OCI-LY3 (cell line): ENCODE data around the gene COX17.

ENCODE experiments used
- H2AFZ ChIP-seq: fragments of 200-600, 300-600 bp; shearing (Covaris generic); 2 replicates; pipeline ENCODE4 v1.6.0; 2014; ENCODE audit warnings: antibody characterized with exemption, low read depth, low read length
- H3K27ac ChIP-seq: fragments of 200-600, 300-600 bp; sonication (generic); 2 replicates; pipeline ENCODE4 v1.5.1; 2014; ENCODE audit warnings: mild to moderate bottlenecking, low read length, moderate library complexity, mixed read lengths
- H3K27me3 ChIP-seq: fragments of 200-600, 300-600 bp; sonication (generic); 2 replicates; pipeline ENCODE4 v1.6.1; 2014; ENCODE audit warnings: low read depth, low read length, mixed read lengths
- H3K36me3 ChIP-seq: fragments of 200-600, 300-600 bp; sonication (generic); replicated peaks from 2 replicates; pipeline ENCODE3; 2014; ENCODE audit warnings: low read depth, low read length, mixed read lengths
- H3K4me1 ChIP-seq: fragments of 300-600, 200-600 bp; sonication (generic); 2 replicates; pipeline ENCODE4 v1.6.1; 2014; ENCODE audit warnings: low read length, mixed read lengths
- H3K4me2 ChIP-seq: fragments of 200-600, 300-600 bp; sonication (generic); 2 replicates; pipeline ENCODE4 v1.6.1; 2014; ENCODE audit warnings: low read length, mixed read lengths
- H3K4me3 ChIP-seq: fragments of 300-600, 200-600 bp; sonication (generic); 2 replicates; pipeline ENCODE4 v1.5.1; 2014; ENCODE audit warnings: antibody characterized with exemption, mild to moderate bottlenecking, low read length, moderate library complexity
- H3K79me2 ChIP-seq: fragments of 300-600, 200-600 bp; shearing (Covaris generic); 2 replicates; pipeline ENCODE4 v1.6.1; 2014; ENCODE audit warnings: mild to moderate bottlenecking, low read length, mixed read lengths
- H3K9ac ChIP-seq: fragments of 300-600, 200-600 bp; shearing (Covaris generic); 2 replicates; pipeline ENCODE4 v1.6.0; 2014; ENCODE audit warnings: mild to moderate bottlenecking, low read length, moderate library complexity
- H3K9me3 ChIP-seq: fragments of 200-600, 300-600 bp; shearing (Covaris generic); 2 replicates; pipeline ENCODE4 v1.6.1; 2014; ENCODE audit warnings: low read length, mixed read lengths; ENCODE audit not compliant: insufficient read depth
- H4K20me1 ChIP-seq: fragments of 200-600, 300-600 bp; sonication (generic); 2 replicates; pipeline ENCODE4 v1.6.1; 2016; ENCODE audit warnings: low read length, mixed read lengths; ENCODE audit not compliant: insufficient read depth
- CTCF ChIP-seq: fragments of 200-600, 300-600 bp; sonication (generic); IDR thresholded peaks from 2 replicates; pipeline ENCODE4 v1.5.1; 2014; ENCODE audit warnings: antibody characterized with exemption, low read length, low read depth
- EZH2phosphoT487 ChIP-seq: fragments of 200-600 bp; shearing (Covaris generic); IDR thresholded peaks from 2 replicates; pipeline ENCODE4 v1.6.1; 2018; ENCODE audit warnings: antibody characterized with exemption, mixed run types, low read depth

Gene COX17

DNA sequence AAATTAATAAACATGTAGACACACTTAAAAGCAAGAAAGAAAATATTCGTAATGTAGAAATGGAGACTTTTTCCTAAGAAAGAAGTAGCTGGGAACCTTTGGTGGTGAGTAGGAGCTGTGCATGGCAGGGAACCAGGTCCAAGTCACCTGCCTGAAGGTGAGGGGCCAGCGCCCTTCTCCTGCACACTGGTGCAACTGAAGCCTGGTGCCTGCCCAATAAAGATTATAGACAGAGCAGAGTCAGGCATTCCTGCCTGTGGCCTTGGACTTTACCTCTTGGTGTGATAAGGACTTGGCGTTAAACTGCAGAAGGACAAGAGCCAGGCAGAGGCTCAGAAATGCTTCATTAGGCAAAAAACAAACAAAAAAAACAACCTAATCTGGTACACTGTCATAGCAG is 39.8 kb upstream of the COX17 start:
- Histone ChIP-seq H3K4me1 (peaks cover 14% of the 10 kb centered on the region), H2AFZ (no peak overlapping the region), H3K27ac (no peak overlapping the region), H3K79me2 (no peaks in the 10 kb centered on the region), H3K4me3 (no peak overlapping the region), H3K27me3 (no peaks in the 10 kb centered on the region), H3K36me3 (peaks cover 7% of the 10 kb centered on the region), H4K20me1 (no peaks in the 10 kb centered on the region), H3K9ac (no peak overlapping the region), H3K9me3 (no peaks in the 10 kb centered on the region), H3K4me2 (no peak overlapping the region)
- TF ChIP-seq EZH2phosphoT487 (no peak), CTCF (no peak)

DNA sequence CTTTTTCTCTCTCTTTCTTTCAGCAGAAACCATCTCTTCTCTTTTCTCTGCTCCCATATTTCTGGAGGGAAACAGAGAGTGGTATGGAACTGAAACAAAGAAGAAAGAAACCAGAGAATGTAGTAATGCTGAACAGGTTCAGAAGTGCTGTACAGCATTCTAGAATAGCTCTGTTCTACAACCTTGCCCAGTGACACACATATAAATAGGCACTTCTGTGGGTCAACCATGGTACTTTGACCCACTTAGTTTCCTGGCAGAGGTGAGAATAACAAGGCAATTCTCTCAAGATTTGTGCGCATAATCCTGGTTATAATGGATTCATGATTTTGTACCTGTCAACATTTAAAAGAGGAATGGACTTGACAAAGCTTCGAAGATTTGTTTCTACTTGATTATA is 37.9 kb upstream of the COX17 start:
- no peak overlapping the region for H2AFZ ChIP-seq
- H3K4me3 ChIP-seq, result no peak overlapping the region
- TF ChIP-seq EZH2phosphoT487, result no peak
- TF ChIP-seq CTCF, result no peak
- no peaks in the 10 kb centered on the region for H3K79me2 ChIP-seq
- H3K4me1 ChIP-seq, result peaks cover 14% of the 10 kb centered on the region
- no peaks in the 10 kb centered on the region for H3K27me3 ChIP-seq
- no peaks in the 10 kb centered on the region for H4K20me1 ChIP-seq
- peaks cover 10% of the 10 kb centered on the region for H3K36me3 ChIP-seq
- no peak overlapping the region for H3K4me2 ChIP-seq
- H3K9me3 ChIP-seq, result no peaks in the 10 kb centered on the region
- no peak overlapping the region for H3K27ac ChIP-seq
- H3K9ac ChIP-seq, result no peak overlapping the region

DNA sequence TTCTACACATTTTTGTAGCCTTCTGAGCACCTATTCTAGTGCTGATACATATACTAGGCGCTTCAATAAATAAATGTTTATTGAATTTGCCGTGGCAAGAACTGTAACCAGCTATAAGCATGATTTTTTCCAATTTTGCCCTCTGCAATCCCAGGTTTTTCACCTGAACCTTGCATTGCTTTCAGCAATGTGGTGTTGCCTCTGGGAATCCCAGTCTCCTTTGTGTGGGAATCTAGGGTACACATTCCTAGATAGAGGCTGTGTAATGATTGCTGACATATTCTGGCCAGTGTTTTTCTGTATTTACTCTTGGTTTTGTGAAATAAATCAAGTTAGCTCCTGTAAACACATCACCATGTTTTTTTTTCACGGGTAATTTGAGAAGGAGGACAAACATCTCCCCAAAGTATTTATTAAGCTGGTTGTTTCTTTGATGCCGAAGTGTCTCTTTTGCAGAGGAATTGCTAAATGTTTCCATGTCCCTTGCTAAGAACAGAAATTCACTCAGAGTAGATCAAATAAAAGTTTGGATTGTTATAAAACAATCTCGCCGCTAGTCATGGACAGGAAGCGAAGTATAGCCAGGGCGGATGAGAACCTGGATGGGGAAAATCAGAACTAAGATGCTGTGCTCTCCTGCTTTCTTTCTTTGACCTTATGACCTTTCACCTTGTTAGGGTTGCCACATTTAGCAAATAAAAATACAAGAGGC is 26.8 kb upstream of the COX17 start:
- Histone ChIP-seq H3K9ac (no peak overlapping the region), H2AFZ (no peak overlapping the region), H3K9me3 (no peaks in the 10 kb centered on the region), H3K4me2 (peak overlapping the region; percentile 77), H4K20me1 (no peaks in the 10 kb centered on the region), H3K27ac (no peak overlapping the region), H3K79me2 (peaks cover 12% of the 10 kb centered on the region), H3K4me1 (peaks cover 54% of the 10 kb centered on the region), H3K36me3 (peaks cover 3% of the 10 kb centered on the region), H3K27me3 (no peaks in the 10 kb centered on the region), H3K4me3 (peak overlapping the region; percentile 78)
- TF ChIP-seq EZH2phosphoT487 (no peak), CTCF (no peak)

DNA sequence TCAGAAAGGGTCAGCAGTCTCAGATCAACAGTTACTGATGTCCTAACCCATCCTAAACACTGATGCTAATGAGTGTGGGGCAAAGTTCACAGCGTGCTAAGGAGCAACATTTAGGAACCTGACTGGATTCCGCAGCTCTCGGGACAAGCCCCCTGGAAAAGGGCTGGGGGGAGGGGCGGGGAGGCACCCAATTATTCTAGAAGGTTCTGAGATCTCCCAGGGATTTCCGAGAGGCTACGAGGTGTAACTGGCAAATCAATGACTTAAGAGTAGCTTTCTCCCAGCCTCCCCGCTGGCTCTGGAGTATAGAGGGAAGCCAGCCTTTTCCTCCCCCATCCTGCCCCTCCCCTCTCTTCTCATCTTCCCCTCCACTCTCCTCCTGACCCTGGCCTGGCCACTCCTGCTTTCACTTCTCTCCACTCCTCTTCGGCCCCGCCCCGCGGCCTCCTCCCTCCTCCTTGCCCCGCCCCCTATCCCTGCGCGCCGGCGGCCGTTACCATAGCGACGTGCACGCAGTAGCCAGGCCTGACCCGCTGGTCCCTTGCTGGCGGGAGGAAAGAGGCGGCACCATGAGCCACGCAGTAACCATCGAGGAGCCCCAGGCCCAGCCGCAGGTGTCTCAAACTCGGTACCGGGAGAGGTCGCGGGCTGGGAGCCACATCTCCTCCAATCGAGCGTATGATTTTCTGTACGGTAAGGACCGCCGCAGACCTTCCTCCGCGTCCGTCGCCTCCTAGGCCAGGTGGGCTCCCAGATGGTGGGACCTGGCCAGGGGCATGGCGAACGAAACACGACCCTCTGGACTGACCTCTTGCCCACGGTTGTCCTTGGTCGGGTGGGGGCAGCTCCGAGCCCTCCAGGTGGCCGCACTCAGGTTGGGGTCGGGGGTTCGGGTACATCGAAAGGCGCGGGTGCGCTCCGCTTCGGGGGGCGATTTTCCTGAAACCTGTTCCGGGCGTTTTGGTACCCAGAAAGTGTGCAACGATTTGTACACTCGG is 25.6 kb upstream of the COX17 start, which contains the start of gene CFAP91:
Gene CFAP91, plus strand, starts transcription at position 493 of the 998 bp plus-strand sequence. Its CDS starts 77 bp downstream, at position 570.
- Histone ChIP-seq H3K27me3 (no peaks in the 10 kb centered on the region), H2AFZ (peak within 1 kb of the TSS; percentile 31; the same call in 1 of the 2 replicates), H3K9ac (peak within 1 kb of the TSS; percentile 64), H3K79me2 (peaks cover 12% of the 10 kb centered on the region), H3K4me2 (peak within 1 kb of the TSS; percentile 77), H3K4me3 (peak within 1 kb of the TSS; percentile 78), H3K36me3 (peaks cover 3% of the 10 kb centered on the region), H3K9me3 (no peaks in the 10 kb centered on the region), H4K20me1 (no peaks in the 10 kb centered on the region), H3K27ac (peak within 1 kb of the TSS; percentile 92), H3K4me1 (peaks cover 66% of the 10 kb centered on the region)
- TF ChIP-seq CTCF (no peak), EZH2phosphoT487 (no peak)
